Peyer's patch (tissue), 4 donors: ENCODE results near the gene COX6B2.

Source experiments
- POLR2A ChIP-seq, 2 donors: fragments of 450-650 bp; IDR thresholded peaks; one replicate each; pipeline ENCODE4 v1.5.1; 2017; ENCODE audit warnings: antibody characterized with exemption in 2 of 2, mild to moderate bottlenecking in 2 of 2, moderate library complexity in 2 of 2
- TF ChIP-seq, protein P1 (sequence below), 6 experiments: fragments of 450-650 bp in 4 of 6; fragments of 200-600 bp in 2 of 6; sonication (generic) in 1 of 6; IDR thresholded peaks; one replicate each; pipeline ENCODE4 v1.5.1; 2017 to 2019; ENCODE audit warnings: antibody characterized with exemption in 6 of 6, mild to moderate bottlenecking in 3 of 6, moderate library complexity in 1 of 6

- TF ChIP-seq, protein P1, sequence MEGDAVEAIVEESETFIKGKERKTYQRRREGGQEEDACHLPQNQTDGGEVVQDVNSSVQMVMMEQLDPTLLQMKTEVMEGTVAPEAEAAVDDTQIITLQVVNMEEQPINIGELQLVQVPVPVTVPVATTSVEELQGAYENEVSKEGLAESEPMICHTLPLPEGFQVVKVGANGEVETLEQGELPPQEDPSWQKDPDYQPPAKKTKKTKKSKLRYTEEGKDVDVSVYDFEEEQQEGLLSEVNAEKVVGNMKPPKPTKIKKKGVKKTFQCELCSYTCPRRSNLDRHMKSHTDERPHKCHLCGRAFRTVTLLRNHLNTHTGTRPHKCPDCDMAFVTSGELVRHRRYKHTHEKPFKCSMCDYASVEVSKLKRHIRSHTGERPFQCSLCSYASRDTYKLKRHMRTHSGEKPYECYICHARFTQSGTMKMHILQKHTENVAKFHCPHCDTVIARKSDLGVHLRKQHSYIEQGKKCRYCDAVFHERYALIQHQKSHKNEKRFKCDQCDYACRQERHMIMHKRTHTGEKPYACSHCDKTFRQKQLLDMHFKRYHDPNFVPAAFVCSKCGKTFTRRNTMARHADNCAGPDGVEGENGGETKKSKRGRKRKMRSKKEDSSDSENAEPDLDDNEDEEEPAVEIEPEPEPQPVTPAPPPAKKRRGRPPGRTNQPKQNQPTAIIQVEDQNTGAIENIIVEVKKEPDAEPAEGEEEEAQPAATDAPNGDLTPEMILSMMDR (IDR thresholded peaks at IDR 0.05): no peak
- no peak for TF ChIP-seq POLR2A (IDR thresholded peaks at IDR 0.05)
Measured at GRCh38 chr19:55345818-55346724, 8.4 kb downstream of the COX6B2 start.
